Measurements from ENCODE around the gene BRSK2.

DNA sequence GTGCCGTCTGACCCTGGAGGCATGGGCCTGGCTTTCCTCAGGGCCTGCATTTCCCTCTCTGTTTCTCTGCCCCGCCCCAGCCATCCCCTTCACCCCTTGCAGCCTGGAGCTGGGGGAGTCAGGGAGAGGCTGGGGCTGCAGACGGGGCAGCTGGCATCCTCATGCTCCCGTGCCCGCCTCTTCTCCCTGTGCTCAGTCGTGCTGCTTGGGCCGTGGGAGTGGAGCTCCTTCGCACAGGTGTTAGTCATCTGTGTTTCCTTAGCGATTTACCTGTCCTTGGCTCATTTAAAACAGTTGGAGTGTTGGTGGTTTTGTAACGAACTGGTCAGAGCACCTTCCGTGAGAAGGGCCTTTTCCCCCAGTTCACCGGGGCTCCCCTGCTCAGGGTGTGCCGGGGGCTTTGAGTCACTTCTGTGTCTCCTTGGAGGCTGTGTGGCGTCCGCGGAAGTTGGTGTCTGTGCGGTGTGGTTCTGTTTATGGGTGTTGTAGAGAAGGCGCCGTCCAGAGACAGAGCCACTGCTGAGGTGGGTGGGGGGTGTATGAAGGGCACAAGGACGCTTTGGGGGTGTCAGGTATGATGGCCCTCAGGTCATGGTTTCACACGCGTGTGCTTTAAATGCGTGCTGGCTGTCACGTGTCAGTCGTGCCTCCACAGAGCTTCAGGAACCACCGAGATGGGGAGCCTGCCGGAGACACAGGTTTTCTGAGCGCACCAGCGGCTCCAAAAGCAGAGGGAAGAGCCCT is 19.5 kb downstream of the BRSK2 start:
- TF ChIP-seq BCL11A (tag by site-specific recombination; IDR thresholded peaks at IDR 0.05; ENCODE audit: low read depth), result no peak
- TF ChIP-seq, protein P1, sequence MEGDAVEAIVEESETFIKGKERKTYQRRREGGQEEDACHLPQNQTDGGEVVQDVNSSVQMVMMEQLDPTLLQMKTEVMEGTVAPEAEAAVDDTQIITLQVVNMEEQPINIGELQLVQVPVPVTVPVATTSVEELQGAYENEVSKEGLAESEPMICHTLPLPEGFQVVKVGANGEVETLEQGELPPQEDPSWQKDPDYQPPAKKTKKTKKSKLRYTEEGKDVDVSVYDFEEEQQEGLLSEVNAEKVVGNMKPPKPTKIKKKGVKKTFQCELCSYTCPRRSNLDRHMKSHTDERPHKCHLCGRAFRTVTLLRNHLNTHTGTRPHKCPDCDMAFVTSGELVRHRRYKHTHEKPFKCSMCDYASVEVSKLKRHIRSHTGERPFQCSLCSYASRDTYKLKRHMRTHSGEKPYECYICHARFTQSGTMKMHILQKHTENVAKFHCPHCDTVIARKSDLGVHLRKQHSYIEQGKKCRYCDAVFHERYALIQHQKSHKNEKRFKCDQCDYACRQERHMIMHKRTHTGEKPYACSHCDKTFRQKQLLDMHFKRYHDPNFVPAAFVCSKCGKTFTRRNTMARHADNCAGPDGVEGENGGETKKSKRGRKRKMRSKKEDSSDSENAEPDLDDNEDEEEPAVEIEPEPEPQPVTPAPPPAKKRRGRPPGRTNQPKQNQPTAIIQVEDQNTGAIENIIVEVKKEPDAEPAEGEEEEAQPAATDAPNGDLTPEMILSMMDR (tag by site-specific recombination; IDR thresholded peaks at IDR 0.05), result no peak
- no peak for TF ChIP-seq MYNN (tag by site-specific recombination; IDR thresholded peaks at IDR 0.05; ENCODE audit: borderline replicate concordance)
- TF ChIP-seq ZNF140 (tag by site-specific recombination; IDR thresholded peaks at IDR 0.05), result no peak
- TF ChIP-seq ZNF24 (tag by site-specific recombination; IDR thresholded peaks at IDR 0.05), result no peak
- TF ChIP-seq ZNF10 (tag by site-specific recombination; IDR thresholded peaks at IDR 0.05), result no peak
- no peak for TF ChIP-seq ZNF311 (tag by site-specific recombination; IDR thresholded peaks at IDR 0.05; ENCODE audit: borderline replicate concordance)
- TF ChIP-seq, protein P2, sequence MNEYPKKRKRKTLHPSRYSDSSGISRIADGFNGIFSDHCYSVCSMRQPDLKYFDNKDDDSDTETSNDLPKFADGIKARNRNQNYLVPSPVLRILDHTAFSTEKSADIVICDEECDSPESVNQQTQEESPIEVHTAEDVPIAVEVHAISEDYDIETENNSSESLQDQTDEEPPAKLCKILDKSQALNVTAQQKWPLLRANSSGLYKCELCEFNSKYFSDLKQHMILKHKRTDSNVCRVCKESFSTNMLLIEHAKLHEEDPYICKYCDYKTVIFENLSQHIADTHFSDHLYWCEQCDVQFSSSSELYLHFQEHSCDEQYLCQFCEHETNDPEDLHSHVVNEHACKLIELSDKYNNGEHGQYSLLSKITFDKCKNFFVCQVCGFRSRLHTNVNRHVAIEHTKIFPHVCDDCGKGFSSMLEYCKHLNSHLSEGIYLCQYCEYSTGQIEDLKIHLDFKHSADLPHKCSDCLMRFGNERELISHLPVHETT (tag by site-specific recombination; IDR thresholded peaks at IDR 0.05), result no peak
- TF ChIP-seq ZNF121 (tag by site-specific recombination; IDR thresholded peaks at IDR 0.05), result no peak
- no peak for TF ChIP-seq ZNF707 (tag by site-specific recombination; IDR thresholded peaks at IDR 0.05)
- no peak for TF ChIP-seq ZBTB26 (tag by site-specific recombination; optimal IDR thresholded peaks at IDR 0.05)
- no peak for TF ChIP-seq GLIS2 (tag by site-specific recombination; IDR thresholded peaks at IDR 0.05)

Data from HEK293 (cell line).